ENCODE data around the gene SPECC1.

GRCh38 chr17:20276421-20276820, 267.3 kb downstream of the SPECC1 start:
- no peak for TF ChIP-seq CTCF (IDR thresholded peaks at IDR 0.05)
- no peak for TF ChIP-seq POLR2A (IDR thresholded peaks at IDR 0.05)

Data from breast epithelium (tissue), 3 donors.